WI38 (cell line): ENCODE data around the gene COX7A2.

Source experiments
- H3K4me3 ChIP-seq: 2 replicates; pipeline ENCODE4 v1.5.1; 2011; ENCODE audit warnings: low read depth, mild to moderate bottlenecking, control low read depth, low read length
- CTCF ChIP-seq: IDR thresholded peaks from 2 replicates; pipeline ENCODE4 v1.5.1; 2012; ENCODE audit warnings: low read depth, mild to moderate bottlenecking, control low read depth, low read length

Gene COX7A2

DNA sequence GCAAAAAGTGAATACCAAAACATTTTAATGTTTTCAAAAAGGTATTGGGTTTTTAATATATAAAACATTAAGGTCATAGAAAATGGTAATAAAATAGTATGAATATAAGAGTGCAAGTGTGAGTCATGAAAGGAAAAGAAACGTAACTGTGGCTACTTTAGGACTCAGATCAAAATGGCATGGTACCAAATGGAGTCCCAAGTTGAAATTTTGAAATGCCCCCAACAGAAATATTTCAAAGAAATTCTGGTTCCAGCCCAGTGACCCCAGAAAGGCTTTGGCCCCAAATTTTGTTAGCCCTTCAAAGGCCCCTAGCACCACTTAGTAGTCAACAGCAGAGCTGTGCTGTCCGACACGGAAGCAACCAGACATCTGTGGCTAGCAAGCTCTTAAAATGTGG is 43.7 kb downstream of the COX7A2 start:
- H3K4me3 ChIP-seq: no peak overlapping the region
- TF ChIP-seq CTCF: no peak

DNA sequence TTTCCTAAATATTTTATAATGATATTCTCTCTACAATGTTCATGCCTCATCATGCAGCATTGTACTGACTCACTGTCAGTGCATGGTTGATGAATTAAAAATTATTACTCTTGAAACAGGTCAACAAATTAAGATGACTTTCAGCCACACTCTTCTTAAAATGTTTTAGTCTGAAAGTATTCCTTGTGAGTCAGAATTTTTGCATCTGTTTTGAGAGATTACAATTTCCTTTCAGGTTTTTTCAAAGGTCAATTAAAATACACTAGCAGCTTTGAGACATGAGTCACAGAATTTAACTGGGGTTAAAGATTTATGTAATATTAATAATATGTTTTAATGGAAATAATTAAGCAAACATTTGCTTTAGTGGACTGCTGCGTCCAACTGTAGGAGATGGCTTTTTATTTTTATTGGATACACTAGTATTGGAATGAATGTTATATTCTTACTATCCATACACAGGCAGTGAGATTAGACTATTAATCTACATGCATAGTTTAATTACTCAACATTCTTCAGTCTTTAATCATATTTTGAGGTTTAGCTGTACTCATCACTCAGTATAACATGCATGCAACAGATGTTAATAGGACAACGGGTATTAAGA is 47.4 kb downstream of the COX7A2 start:
- H3K4me3 ChIP-seq: no peak overlapping the region

DNA sequence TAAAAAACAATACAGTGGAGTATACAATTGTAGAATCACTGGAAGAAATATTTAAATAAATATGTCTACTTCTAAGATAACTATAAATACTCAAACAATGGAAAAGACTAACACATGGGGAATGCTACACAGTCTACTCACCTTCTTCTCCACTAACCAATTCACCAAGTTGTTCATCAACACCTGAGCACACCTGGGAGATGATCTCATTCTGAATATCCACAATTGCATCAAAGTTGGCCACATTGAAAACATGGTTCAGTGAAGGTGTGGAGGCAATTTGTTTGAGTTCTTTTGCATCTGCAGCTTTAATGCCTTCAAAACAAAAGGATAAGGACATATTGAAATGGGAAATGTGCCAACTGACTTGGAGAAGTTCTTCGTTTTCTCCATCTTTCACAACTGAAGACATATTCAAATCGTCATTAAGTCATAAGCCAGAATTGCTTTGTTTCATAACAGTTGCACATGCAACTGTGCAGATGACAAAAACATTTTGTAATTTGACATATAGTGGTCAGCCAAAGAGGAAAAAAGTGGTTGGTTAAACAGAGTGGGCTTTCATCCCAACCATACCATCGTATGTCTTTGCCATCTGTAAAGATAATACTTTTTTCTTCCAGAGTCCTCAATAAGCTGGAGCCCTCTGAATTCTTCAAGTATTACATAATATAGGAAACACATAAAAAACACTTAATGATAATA is 55.2 kb downstream of the COX7A2 start:
- TF ChIP-seq CTCF: no peak

More for the DNA sequence above, 47.4 kb downstream of the COX7A2 start:
- TF ChIP-seq CTCF: no peak

More for the DNA sequence above, 55.2 kb downstream of the COX7A2 start:
- H3K4me3 ChIP-seq: no peak overlapping the region
